HepG2 (cell line): ENCODE measurements around the gene LRSAM1. TPM values are rescaled to one million over a fixed set of nuclear protein-coding genes. Genes with fewer than 3 reads are reported as not detected.

Experiments
- ARHGAP35 ChIP-seq: sonication (generic); formaldehyde crosslinking; IDR thresholded peaks from 2 replicates; pipeline ENCODE4 v1.9.0; 2022; ENCODE audit warnings: mild to moderate bottlenecking, inconsistent platforms, moderate library complexity, missing genetic modification reagents, borderline replicate concordance
- CC2D1A ChIP-seq: sonication (generic); formaldehyde crosslinking; IDR thresholded peaks from 2 replicates; pipeline ENCODE4 v1.8.1; 2023; ENCODE audit warnings: mild to moderate bottlenecking, missing genetic modification reagents
- GPN1 ChIP-seq: sonication (generic); formaldehyde crosslinking; IDR thresholded peaks from 2 replicates; pipeline ENCODE4 v1.5.1; 2020; ENCODE audit warnings: missing genetic modification reagents, borderline replicate concordance
- KLF15 ChIP-seq: sonication (generic); formaldehyde crosslinking; IDR thresholded peaks from 2 replicates; pipeline ENCODE4 v1.8.1; 2023; ENCODE audit warnings: borderline replicate concordance, mild to moderate bottlenecking, inconsistent platforms, missing genetic modification reagents, mixed read lengths
- MAFK ChIP-seq, 2 experiments: IDR thresholded peaks in 1 of 2; conservative IDR thresholded peaks in 1 of 2; 2 replicates each; pipeline ENCODE4 v1.6.1; 2011; ENCODE audit warnings: improper control_type of control experiment in 2 of 2, low read length in 2 of 2
- MED13 ChIP-seq: sonication (generic); formaldehyde crosslinking; IDR thresholded peaks from 2 replicates; pipeline ENCODE4 v1.5.0; 2020; ENCODE audit warnings: missing genetic modification reagents
- NCOR1 ChIP-seq: fragments of 200-600 bp; sonication (generic); IDR thresholded peaks from 2 replicates; pipeline ENCODE4 v1.7.0; 2017; ENCODE audit warnings: antibody characterized with exemption, low read length, borderline replicate concordance
- NFE2 ChIP-seq: sonication (generic); formaldehyde crosslinking; IDR thresholded peaks from 2 replicates; pipeline ENCODE4 v1.4.0; 2020; ENCODE audit warnings: missing genetic modification reagents
- RARA ChIP-seq: IDR thresholded peaks from 2 replicates; pipeline ENCODE4 v1.6.1; 2016; ENCODE audit warnings: missing genetic modification reagents, missing compliant biosample characterization
- SETDB1 ChIP-seq: sonication (generic); formaldehyde crosslinking; IDR thresholded peaks from 2 replicates; pipeline ENCODE4 v1.5.1; 2020; ENCODE audit warnings: missing genetic modification reagents, mild to moderate bottlenecking, borderline replicate concordance
- SMARCE1 ChIP-seq: fragments of 450-650 bp; IDR thresholded peaks from 2 replicates; pipeline ENCODE4 v1.6.1; 2017; ENCODE audit warnings: borderline replicate concordance
- ZBTB21 ChIP-seq: sonication (generic); formaldehyde crosslinking; IDR thresholded peaks from 2 replicates; pipeline ENCODE4 v1.4.0; 2020; ENCODE audit warnings: missing genetic modification reagents
- ZBTB7A ChIP-seq: sonication (generic); formaldehyde crosslinking; IDR thresholded peaks from 2 replicates; pipeline ENCODE4 v1.8.0; 2022; ENCODE audit warnings: mild to moderate bottlenecking, missing genetic modification reagents
- ZBTB7B ChIP-seq: sonication (generic); formaldehyde crosslinking; IDR thresholded peaks from 2 replicates; pipeline ENCODE4 v1.4.0; 2020; ENCODE audit warnings: missing genetic modification reagents
- ZFX ChIP-seq: sonication (generic); formaldehyde crosslinking; IDR thresholded peaks from 2 replicates; pipeline ENCODE4 v1.4.0; 2020; ENCODE audit warnings: mild to moderate bottlenecking, low read depth, missing genetic modification reagents, moderate library complexity
- ZNF124 ChIP-seq: sonication (generic); formaldehyde crosslinking; IDR thresholded peaks from 2 replicates; pipeline ENCODE4 v1.4.0; 2020; ENCODE audit warnings: missing genetic modification reagents
- ZNF333 ChIP-seq: sonication (generic); formaldehyde crosslinking; IDR thresholded peaks from 2 replicates; pipeline ENCODE4 v1.4.0; 2020; ENCODE audit warnings: mild to moderate bottlenecking, missing genetic modification reagents, borderline replicate concordance
- polyA plus RNA-seq, 8 experiments: library from polyadenylated mRNA; depleted of rRNA in 3 of 8; stranded (reverse) in 7 of 8; unstranded in 1 of 8; fragments of >200 nt; fragmentation: Illumina TruSeq in 4 of 8; extraction: Trizol in 4 of 8; gene quantifications; 2 replicates each; pipeline versions ENCODE4 v1.2.1 to v1.2.3, GENCODE V29; 2011 to 2016; ENCODE audit warnings: low read depth in 4 of 8, missing spikeins in 1 of 8, mixed read lengths in 1 of 8; ENCODE audit not compliant: insufficient read depth in 1 of 8
- total RNA-seq, 5 experiments: library from RNA; depleted of rRNA; stranded (reverse); fragments of >200 nt; fragmentation: Illumina TruSeq; extraction: Trizol; gene quantifications; 2 replicates each; pipeline ENCODE4 v1.2.3, GENCODE V29; 2016; ENCODE audit warnings: low read depth in 1 of 5
- TF ChIP-seq, protein P1 (sequence below): sonication (generic); formaldehyde crosslinking; IDR thresholded peaks from 2 replicates; pipeline ENCODE4 v1.4.0; 2020; ENCODE audit warnings: missing genetic modification reagents, borderline replicate concordance
- TF ChIP-seq, protein P2 (sequence below), 2 experiments: sonication (generic) in 1 of 2; formaldehyde crosslinking in 1 of 2; IDR thresholded peaks; 2 replicates each; pipeline versions ENCODE4 v1.4.0 to v1.6.1; 2016 to 2020; ENCODE audit warnings: borderline replicate concordance in 1 of 2, low read depth in 1 of 2, mild to moderate bottlenecking in 1 of 2, missing genetic modification reagents in 1 of 2
- TF ChIP-seq, protein P3 (sequence below): IDR thresholded peaks from 2 replicates; pipeline ENCODE4 v1.6.1; 2016; ENCODE audit warnings: mild to moderate bottlenecking, missing biosample characterization, missing genetic modification reagents

The LRSAM1 gene
- total and polyA plus RNA-seq, 2 of the 13 experiments (the other 11 are each of a cell fraction or from before 2014, with no cell fraction given), result 8.7 to 10.2 TPM

DNA sequence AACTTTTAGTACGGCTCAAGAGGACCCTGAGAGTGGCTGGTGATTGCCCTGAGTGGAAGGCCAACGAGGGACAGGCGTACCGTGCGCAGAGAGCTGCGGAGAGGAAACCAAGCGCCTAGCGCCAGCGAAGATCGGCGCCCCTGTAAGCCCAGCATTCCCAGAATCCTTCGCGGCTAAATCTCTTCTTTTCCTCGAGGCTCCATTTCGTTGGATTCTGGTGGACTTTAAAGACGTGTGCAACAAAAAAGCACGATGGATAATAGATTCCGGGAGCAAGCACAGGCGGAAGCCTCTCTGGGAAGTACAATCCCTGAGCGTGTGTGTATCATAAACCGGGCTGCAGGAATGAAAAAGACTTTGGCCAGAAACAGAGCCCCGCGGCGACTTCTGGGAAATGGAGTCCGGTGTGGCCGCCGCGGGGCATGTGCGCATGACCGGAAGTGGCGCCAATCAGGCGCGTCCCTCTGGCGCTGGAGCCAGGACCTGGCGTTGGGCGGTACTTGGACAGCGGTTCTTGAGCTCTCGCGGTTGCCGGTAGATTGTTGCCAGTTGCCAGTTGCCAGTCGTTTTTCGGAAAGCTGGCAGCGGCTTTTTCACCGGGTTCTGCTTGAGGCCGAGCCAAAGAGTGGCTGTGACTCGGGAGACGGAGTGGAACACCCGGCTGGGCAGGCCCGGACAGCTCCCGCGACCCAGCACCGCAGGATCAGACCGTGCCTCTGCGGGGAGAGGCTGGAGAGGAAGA lies 27.2 kb upstream of the LRSAM1 start, which contains the start of gene ZNF79 (continued):
- TF ChIP-seq, protein P1, sequence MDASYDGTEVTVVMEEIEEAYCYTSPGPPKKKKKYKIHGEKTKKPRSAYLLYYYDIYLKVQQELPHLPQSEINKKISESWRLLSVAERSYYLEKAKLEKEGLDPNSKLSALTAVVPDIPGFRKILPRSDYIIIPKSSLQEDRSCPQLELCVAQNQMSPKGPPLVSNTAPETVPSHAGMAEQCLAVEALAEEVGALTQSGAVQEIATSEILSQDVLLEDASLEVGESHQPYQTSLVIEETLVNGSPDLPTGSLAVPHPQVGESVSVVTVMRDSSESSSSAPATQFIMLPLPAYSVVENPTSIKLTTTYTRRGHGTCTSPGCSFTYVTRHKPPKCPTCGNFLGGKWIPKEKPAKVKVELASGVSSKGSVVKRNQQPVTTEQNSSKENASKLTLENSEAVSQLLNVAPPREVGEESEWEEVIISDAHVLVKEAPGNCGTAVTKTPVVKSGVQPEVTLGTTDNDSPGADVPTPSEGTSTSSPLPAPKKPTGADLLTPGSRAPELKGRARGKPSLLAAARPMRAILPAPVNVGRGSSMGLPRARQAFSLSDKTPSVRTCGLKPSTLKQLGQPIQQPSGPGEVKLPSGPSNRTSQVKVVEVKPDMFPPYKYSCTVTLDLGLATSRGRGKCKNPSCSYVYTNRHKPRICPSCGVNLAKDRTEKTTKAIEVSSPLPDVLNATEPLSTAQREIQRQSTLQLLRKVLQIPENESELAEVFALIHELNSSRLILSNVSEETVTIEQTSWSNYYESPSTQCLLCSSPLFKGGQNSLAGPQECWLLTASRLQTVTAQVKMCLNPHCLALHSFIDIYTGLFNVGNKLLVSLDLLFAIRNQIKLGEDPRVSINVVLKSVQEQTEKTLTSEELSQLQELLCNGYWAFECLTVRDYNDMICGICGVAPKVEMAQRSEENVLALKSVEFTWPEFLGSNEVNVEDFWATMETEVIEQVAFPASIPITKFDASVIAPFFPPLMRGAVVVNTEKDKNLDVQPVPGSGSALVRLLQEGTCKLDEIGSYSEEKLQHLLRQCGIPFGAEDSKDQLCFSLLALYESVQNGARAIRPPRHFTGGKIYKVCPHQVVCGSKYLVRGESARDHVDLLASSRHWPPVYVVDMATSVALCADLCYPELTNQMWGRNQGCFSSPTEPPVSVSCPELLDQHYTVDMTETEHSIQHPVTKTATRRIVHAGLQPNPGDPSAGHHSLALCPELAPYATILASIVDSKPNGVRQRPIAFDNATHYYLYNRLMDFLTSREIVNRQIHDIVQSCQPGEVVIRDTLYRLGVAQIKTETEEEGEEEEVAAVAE (CRISPR knock-in tag), result peak; percentile 15; the same call in 1 of the 2 replicates
- no peak for TF ChIP-seq ZBTB21 (CRISPR knock-in tag)
- TF ChIP-seq SMARCE1, result no peak
- TF ChIP-seq ZBTB7A (CRISPR knock-in tag), result no peak
- no peak for TF ChIP-seq ZNF124 (CRISPR knock-in tag)
- no peak for TF ChIP-seq SETDB1 (CRISPR knock-in tag)
- TF ChIP-seq RARA (CRISPR knock-in tag), result no peak; the same call in 1 of the 2 replicates
- TF ChIP-seq, protein P2, sequence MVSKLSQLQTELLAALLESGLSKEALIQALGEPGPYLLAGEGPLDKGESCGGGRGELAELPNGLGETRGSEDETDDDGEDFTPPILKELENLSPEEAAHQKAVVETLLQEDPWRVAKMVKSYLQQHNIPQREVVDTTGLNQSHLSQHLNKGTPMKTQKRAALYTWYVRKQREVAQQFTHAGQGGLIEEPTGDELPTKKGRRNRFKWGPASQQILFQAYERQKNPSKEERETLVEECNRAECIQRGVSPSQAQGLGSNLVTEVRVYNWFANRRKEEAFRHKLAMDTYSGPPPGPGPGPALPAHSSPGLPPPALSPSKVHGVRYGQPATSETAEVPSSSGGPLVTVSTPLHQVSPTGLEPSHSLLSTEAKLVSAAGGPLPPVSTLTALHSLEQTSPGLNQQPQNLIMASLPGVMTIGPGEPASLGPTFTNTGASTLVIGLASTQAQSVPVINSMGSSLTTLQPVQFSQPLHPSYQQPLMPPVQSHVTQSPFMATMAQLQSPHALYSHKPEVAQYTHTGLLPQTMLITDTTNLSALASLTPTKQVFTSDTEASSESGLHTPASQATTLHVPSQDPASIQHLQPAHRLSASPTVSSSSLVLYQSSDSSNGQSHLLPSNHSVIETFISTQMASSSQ (IDR thresholded peaks at IDR 0.05; ENCODE audit: low read depth), result no peak
- TF ChIP-seq, protein P2 (CRISPR knock-in tag; IDR thresholded peaks at IDR 0.05; ENCODE audit: borderline replicate concordance), result no peak
- no peak for TF ChIP-seq GPN1 (CRISPR knock-in tag)
- no peak; the same call in 1 of the 2 replicates for TF ChIP-seq ZNF333 (CRISPR knock-in tag)
- no peak for TF ChIP-seq NCOR1
- no peak for TF ChIP-seq NFE2 (CRISPR knock-in tag)
- TF ChIP-seq MAFK (conservative IDR thresholded peaks at IDR 0.05 in 1 of 2, IDR thresholded peaks at IDR 0.05 in 1 of 2; ENCODE audit: low read length in 2 of 2), result no peak
- TF ChIP-seq ZBTB7B (CRISPR knock-in tag), result peak; percentile 35; the same call in 1 of the 2 replicates
- TF ChIP-seq ZFX (CRISPR knock-in tag), result peak; percentile 83
- TF ChIP-seq MED13 (CRISPR knock-in tag), result no peak
- TF ChIP-seq ARHGAP35 (CRISPR knock-in tag), result no peak; the same call in 1 of the 2 replicates
- TF ChIP-seq CC2D1A, result no peak
- TF ChIP-seq KLF15 (CRISPR knock-in tag), result no peak
- TF ChIP-seq, protein P3, sequence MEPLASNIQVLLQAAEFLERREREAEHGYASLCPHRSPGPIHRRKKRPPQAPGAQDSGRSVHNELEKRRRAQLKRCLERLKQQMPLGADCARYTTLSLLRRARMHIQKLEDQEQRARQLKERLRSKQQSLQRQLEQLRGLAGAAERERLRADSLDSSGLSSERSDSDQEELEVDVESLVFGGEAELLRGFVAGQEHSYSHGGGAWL (CRISPR knock-in tag), result peak; percentile 64; the same call in 1 of the 2 replicates
